ENCODE measurements around the gene ADAM8. TPM values are rescaled to one million over a fixed set of nuclear protein-coding genes. Genes with fewer than 3 reads are reported as not detected.

Gene ADAM8
- polyA plus RNA-seq, 1 donor (not counting 4 experiments of a cell fraction or from before 2014, with no cell fraction given), result 42.0 TPM

GRCh38 chr10:133318494-133319127, 41.9 kb upstream of the ADAM8 start:
- Histone ChIP-seq H3K27me3 (ENCODE audit: control insufficient read depth, extremely low read depth, insufficient read depth, low read length) (peaks cover 3% of the 10 kb centered on the region), H3K27ac (ENCODE audit: control insufficient read depth, insufficient read depth, low read length) (no peak overlapping the region), H3K79me2 (ENCODE audit: control insufficient read depth, insufficient read depth, low read length) (no peaks in the 10 kb centered on the region), H3K9me3 (ENCODE audit: control insufficient read depth, low read depth, low read length) (no peaks in the 10 kb centered on the region), H3K9me1 (ENCODE audit: control insufficient read depth, extremely low read depth, insufficient read depth, low read length) (no peaks in the 10 kb centered on the region), H3K4me2 (ENCODE audit: control insufficient read depth, extremely low read depth, insufficient read depth, low read depth, low read length) (peak overlapping the region; percentile 77), H3K4me3 (ENCODE audit: control insufficient read depth in 2 of 3, extremely low read depth in 1 of 3, insufficient read depth in 2 of 3, low read depth in 1 of 3, low read length in 3 of 3) (peak overlapping the region; percentile 35 to 44 (median 38)), H3K9ac (ENCODE audit: control insufficient read depth, extremely low read depth, insufficient read depth, low read length) (no peak overlapping the region), H3K4me1 (ENCODE audit: control insufficient read depth, extremely low read depth, insufficient read depth, low read length) (no peaks in the 10 kb centered on the region), H3K36me3 (ENCODE audit: control insufficient read depth in 2 of 2, extremely low read depth in 1 of 2, insufficient read depth in 2 of 2, low read length in 2 of 2) (no peaks in the 10 kb centered on the region), H2AFZ (ENCODE audit: control insufficient read depth, low read length) (peak overlapping the region; percentile 85), H4K20me1 (ENCODE audit: control insufficient read depth, extremely low read depth, insufficient read depth, low read length) (no peaks in the 10 kb centered on the region)
- no peak for DNase-seq (ENCODE audit: low read depth, low spot score)
- FAIRE-seq, result no peak
- dilution Hi-C loops (cut with MboI; ENCODE audit: extremely low pct_ligation_motif_present, low sequenced_read_pairs), result no loop called here
- TF ChIP-seq EZH2 (IDR thresholded peaks at IDR 0.05; ENCODE audit: low read length) (no peak), CTCF (optimal IDR thresholded peaks at IDR 0.05 in 1 of 3, IDR thresholded peaks at IDR 0.05 in 1 of 3, conservative IDR thresholded peaks at IDR 0.05 in 1 of 3; ENCODE audit: extremely low read depth in 1 of 3, insufficient read depth in 2 of 3, low read length in 3 of 3) (peak; percentile 60 to 94 (median 93))

- no peak for DNase-seq (ENCODE audit: low read depth, low spot score)
- Histone ChIP-seq H3K27ac (ENCODE audit: control insufficient read depth, insufficient read depth, low read length) (no peak overlapping the region), H3K79me2 (ENCODE audit: control insufficient read depth, insufficient read depth, low read length) (no peaks in the 10 kb centered on the region), H3K4me1 (ENCODE audit: control insufficient read depth, extremely low read depth, insufficient read depth, low read length) (no peaks in the 10 kb centered on the region), H2AFZ (ENCODE audit: control insufficient read depth, low read length) (no peak overlapping the region), H4K20me1 (ENCODE audit: control insufficient read depth, extremely low read depth, insufficient read depth, low read length) (no peaks in the 10 kb centered on the region), H3K4me3 (ENCODE audit: control insufficient read depth in 2 of 3, extremely low read depth in 1 of 3, insufficient read depth in 2 of 3, low read depth in 1 of 3, low read length in 3 of 3) (no peak overlapping the region), H3K9ac (ENCODE audit: control insufficient read depth, extremely low read depth, insufficient read depth, low read length) (no peak overlapping the region), H3K9me1 (ENCODE audit: control insufficient read depth, extremely low read depth, insufficient read depth, low read length) (no peaks in the 10 kb centered on the region), H3K27me3 (ENCODE audit: control insufficient read depth, extremely low read depth, insufficient read depth, low read length) (peaks cover 3% of the 10 kb centered on the region), H3K36me3 (ENCODE audit: control insufficient read depth in 2 of 2, extremely low read depth in 1 of 2, insufficient read depth in 2 of 2, low read length in 2 of 2) (peaks cover 5 to 6% of the 10 kb centered on the region in 2 experiments), H3K4me2 (ENCODE audit: control insufficient read depth, extremely low read depth, insufficient read depth, low read depth, low read length) (no peak overlapping the region), H3K9me3 (ENCODE audit: control insufficient read depth, low read depth, low read length) (no peaks in the 10 kb centered on the region)
- FAIRE-seq, result no peak
- dilution Hi-C loops (cut with MboI; ENCODE audit: extremely low pct_ligation_motif_present, low sequenced_read_pairs), result no loop called here
- TF ChIP-seq CTCF (optimal IDR thresholded peaks at IDR 0.05 in 1 of 3, IDR thresholded peaks at IDR 0.05 in 1 of 3, conservative IDR thresholded peaks at IDR 0.05 in 1 of 3; ENCODE audit: extremely low read depth in 1 of 3, insufficient read depth in 2 of 3, low read length in 3 of 3) (no peak), EZH2 (IDR thresholded peaks at IDR 0.05; ENCODE audit: low read length) (no peak)
These were observed 40.1 kb upstream of the ADAM8 start for GRCh38 chr10:133316732-133317131.

Measured in keratinocyte (primary cell).